Measurements from ENCODE around the gene FRYL. TPM values are rescaled to one million over a fixed set of nuclear protein-coding genes. Genes with fewer than 3 reads are reported as not detected.

FRYL gene
- polyA plus RNA-seq, 3 donors: 10.8 to 15.8 (median 14.4) TPM

DNA sequence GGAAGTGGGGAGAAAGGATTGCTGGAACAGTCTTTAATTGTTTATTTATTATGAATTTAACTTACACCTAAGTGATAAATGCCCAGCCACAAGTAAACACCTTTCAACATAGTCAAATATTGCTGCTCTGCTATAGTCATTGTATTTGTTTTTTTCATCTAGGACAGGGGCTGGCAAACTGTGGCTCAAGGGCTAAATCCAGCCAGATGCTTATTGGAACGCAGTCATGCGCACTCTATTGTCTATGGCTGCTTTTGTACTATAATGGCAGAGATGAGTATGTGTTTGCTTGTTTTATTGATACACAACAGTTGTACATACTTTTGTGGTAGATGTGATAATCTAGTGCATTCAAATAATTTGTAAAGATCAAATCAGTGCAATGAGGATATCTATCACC is 194.7 kb downstream of the FRYL start:
- no peak overlapping the region for H3K4me3 Mint-ChIP-seq
- H3K27ac Mint-ChIP-seq: no peak overlapping the region
- TF ChIP-seq, protein P1, sequence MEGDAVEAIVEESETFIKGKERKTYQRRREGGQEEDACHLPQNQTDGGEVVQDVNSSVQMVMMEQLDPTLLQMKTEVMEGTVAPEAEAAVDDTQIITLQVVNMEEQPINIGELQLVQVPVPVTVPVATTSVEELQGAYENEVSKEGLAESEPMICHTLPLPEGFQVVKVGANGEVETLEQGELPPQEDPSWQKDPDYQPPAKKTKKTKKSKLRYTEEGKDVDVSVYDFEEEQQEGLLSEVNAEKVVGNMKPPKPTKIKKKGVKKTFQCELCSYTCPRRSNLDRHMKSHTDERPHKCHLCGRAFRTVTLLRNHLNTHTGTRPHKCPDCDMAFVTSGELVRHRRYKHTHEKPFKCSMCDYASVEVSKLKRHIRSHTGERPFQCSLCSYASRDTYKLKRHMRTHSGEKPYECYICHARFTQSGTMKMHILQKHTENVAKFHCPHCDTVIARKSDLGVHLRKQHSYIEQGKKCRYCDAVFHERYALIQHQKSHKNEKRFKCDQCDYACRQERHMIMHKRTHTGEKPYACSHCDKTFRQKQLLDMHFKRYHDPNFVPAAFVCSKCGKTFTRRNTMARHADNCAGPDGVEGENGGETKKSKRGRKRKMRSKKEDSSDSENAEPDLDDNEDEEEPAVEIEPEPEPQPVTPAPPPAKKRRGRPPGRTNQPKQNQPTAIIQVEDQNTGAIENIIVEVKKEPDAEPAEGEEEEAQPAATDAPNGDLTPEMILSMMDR (IDR thresholded peaks at IDR 0.05): no peak
- Histone ChIP-seq H3K36me3 (replicated peaks in 1 of 2; ENCODE audit: control insufficient read depth in 1 of 2, insufficient read depth in 2 of 2, low read length in 2 of 2) (peaks cover 65 to 89% of the 10 kb centered on the region in 2 donors), H2AFZ (ENCODE audit: insufficient read depth, low read depth, low read length, poor library complexity, severe bottlenecking) (no peak overlapping the region), H3K4me2 (replicated peaks; ENCODE audit: extremely low read depth, low read length, poor library complexity, severe bottlenecking) (no peak overlapping the region), H3K27ac (ENCODE audit: low read depth in 1 of 2, low read length in 2 of 2) (no peak overlapping the region), H3K4me3 (replicated peaks in 1 of 3; ENCODE audit: low read depth in 2 of 3, low read length in 3 of 3) (no peak overlapping the region), H3K27me3 (ENCODE audit: control insufficient read depth in 2 of 2, insufficient read depth in 2 of 2, low read length in 2 of 2) (no peaks in the 10 kb centered on the region), H3K9ac (ENCODE audit: insufficient read depth, low read length, poor library complexity, severe bottlenecking) (no peak overlapping the region), H3K79me2 (ENCODE audit: insufficient read depth, low read length) (no peaks in the 10 kb centered on the region), H3K9me3 (replicated peaks in 1 of 2; ENCODE audit: control insufficient read depth in 1 of 2, insufficient read depth in 1 of 2, low read length in 2 of 2) (no peaks in the 10 kb centered on the region), H3K4me1 (ENCODE audit: control insufficient read depth in 1 of 2, insufficient read depth in 2 of 2, low read length in 2 of 2) (peaks cover 15 to 18% of the 10 kb centered on the region in 2 donors), H4K20me1 (ENCODE audit: insufficient read depth, low read length) (peaks cover 4% of the 10 kb centered on the region)
- H3K36me3 Mint-ChIP-seq: peaks cover 67 to 79% of the 10 kb centered on the region in 2 donors
- no peak for DNase-seq
- peaks cover 12% of the 10 kb centered on the region for H3K4me1 Mint-ChIP-seq
- WGBS (ENCODE audit: insufficient coverage): 100% methylated on average over 2 of the region's 2 CpGs
- no peaks in the 10 kb centered on the region for H3K9me3 Mint-ChIP-seq
- intact Hi-C loops (cut with micrococcal nuclease): no loop called here
- peaks cover 0 to 2% (median 0%) of the 10 kb centered on the region in 3 donors for H3K27me3 Mint-ChIP-seq (ENCODE audit: low read depth in 3 of 3)

DNA sequence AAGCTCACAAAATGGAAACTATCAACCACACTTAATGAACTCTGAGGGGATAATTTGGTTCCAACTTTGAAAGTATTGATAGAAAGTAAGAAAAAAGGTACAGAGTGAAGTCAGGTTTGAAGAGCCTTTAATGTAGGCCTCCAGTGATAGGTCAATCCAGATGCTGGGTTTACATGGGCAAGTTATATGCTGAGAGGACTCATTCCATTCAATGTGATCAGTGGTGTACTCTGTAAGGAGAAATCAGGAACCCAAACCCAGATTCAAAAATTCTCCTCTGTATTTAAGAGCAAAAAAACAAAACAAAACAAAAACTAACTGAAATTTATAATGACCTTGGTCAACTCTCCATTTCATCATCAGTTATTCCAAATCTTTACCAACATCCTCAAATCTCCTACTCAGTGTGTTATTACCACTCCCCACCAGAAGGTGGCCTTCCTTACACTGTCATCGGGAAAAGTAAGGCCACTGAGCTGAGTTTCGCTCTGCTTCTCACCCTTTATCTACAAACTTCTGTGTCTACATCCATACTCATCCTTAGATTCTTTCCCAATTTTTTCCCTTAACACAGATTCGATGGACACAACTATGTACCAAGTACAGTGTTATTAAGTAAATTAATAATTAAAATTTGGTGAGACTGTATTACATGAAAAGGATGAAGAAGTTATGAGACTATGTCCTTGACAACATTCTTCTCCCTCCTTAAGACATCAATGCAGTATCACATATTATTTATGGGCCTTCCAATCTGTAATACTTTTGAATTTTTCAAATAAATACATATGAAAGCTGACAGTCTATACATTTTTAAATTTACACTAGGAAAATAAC is 201.7 kb downstream of the FRYL start:
- H3K36me3 ChIP-seq (replicated peaks in 1 of 2; ENCODE audit: control insufficient read depth in 1 of 2, insufficient read depth in 2 of 2, low read length in 2 of 2): peaks cover 51 to 79% of the 10 kb centered on the region in 2 donors
- no peak overlapping the region for H3K9ac ChIP-seq (ENCODE audit: insufficient read depth, low read length, poor library complexity, severe bottlenecking)
- no peaks in the 10 kb centered on the region for H4K20me1 ChIP-seq (ENCODE audit: insufficient read depth, low read length)
- no peak overlapping the region for H3K4me3 ChIP-seq (replicated peaks in 1 of 3; ENCODE audit: low read depth in 2 of 3, low read length in 3 of 3)
- peaks cover 55 to 68% of the 10 kb centered on the region in 2 donors for H3K36me3 Mint-ChIP-seq
- no peaks in the 10 kb centered on the region for H3K9me3 ChIP-seq (replicated peaks in 1 of 2; ENCODE audit: control insufficient read depth in 1 of 2, insufficient read depth in 1 of 2, low read length in 2 of 2)
- H2AFZ ChIP-seq (ENCODE audit: insufficient read depth, low read depth, low read length, poor library complexity, severe bottlenecking): no peak overlapping the region
- peak; percentile 51 to 65 (median 56) for DNase-seq
- H3K9me3 Mint-ChIP-seq: no peaks in the 10 kb centered on the region
- H3K27me3 Mint-ChIP-seq (ENCODE audit: low read depth in 3 of 3): peaks cover 0 to 2% (median 0%) of the 10 kb centered on the region in 3 donors
- H3K79me2 ChIP-seq (ENCODE audit: insufficient read depth, low read length): no peaks in the 10 kb centered on the region
- H3K27ac Mint-ChIP-seq: peak overlapping the region in 4 of 7 donors; percentile 33 to 88 (median 66)
- H3K4me1 Mint-ChIP-seq: peaks cover 4% of the 10 kb centered on the region
- no peaks in the 10 kb centered on the region for H3K4me1 ChIP-seq (ENCODE audit: control insufficient read depth in 1 of 2, insufficient read depth in 2 of 2, low read length in 2 of 2)
- WGBS (ENCODE audit: insufficient coverage): no CpG with 5 or more reads among the region's 3 CpGs
- H3K4me2 ChIP-seq (replicated peaks; ENCODE audit: extremely low read depth, low read length, poor library complexity, severe bottlenecking): no peak overlapping the region
- H3K27me3 ChIP-seq (ENCODE audit: control insufficient read depth in 2 of 2, insufficient read depth in 2 of 2, low read length in 2 of 2): no peaks in the 10 kb centered on the region
- intact Hi-C loops (cut with micrococcal nuclease): loop anchor here in 1 of 2 donors (5.0 kb wide), 1 partner anchor 384 kb away; no protein-coding TSS in a partner anchor
- peak overlapping the region in 1 of 2 donors; percentile 48 for H3K27ac ChIP-seq (ENCODE audit: low read depth in 1 of 2, low read length in 2 of 2)
- H3K4me3 Mint-ChIP-seq: no peak overlapping the region
- TF ChIP-seq, protein P1 (IDR thresholded peaks at IDR 0.05): peak; percentile 92

Measured in CD14-positive monocyte (primary cell).